Body of pancreas (tissue), 4 donors: ENCODE measurements around the gene CACNG7. TPM values are rescaled to one million over a fixed set of nuclear protein-coding genes. Genes with fewer than 3 reads are reported as not detected.

Experiments used
- ATAC-seq: fragments of 150-250 bp; one replicate; pipeline ENCODE4 v1.9.1; 2016
- DNase-seq, 4 donors: peaks; one replicate each; pipeline ENCODE4 v3.0.0-alpha.2; 2019
- H3K27ac ChIP-seq, 4 donors: fragments of 200-600 bp; sonication (generic); 1 replicate in 3 of 4; 2 replicates in 1 of 4; pipeline versions ENCODE4 v1.5.1 to v1.6.1; 2016 to 2019; ENCODE audit warnings: mild to moderate bottlenecking in 1 of 4, mixed read lengths in 1 of 4, moderate library complexity in 1 of 4
- H3K27me3 ChIP-seq, 2 donors: fragments of 200-600 bp; sonication (generic); one replicate each; pipeline ENCODE4 v1.6.0; 2016; ENCODE audit warnings: mild to moderate bottlenecking in 1 of 2
- H3K36me3 ChIP-seq, 2 donors: fragments of 200-600 bp; sonication (generic); replicated peaks in 1 of 2; 2 replicates each; pipeline ENCODE4 v1.5.1; 2016; ENCODE audit warnings: low read depth in 2 of 2; ENCODE audit not compliant: insufficient read depth in 1 of 2
- H3K4me1 ChIP-seq: fragments of 200-600 bp; sonication (generic); one replicate; pipeline ENCODE4 v1.6.0; 2016
- H3K4me3 ChIP-seq, 2 donors: fragments of 200-600 bp; sonication (generic); 1 replicate in 1 of 2; 2 replicates in 1 of 2; pipeline ENCODE4 v1.5.1; 2016 to 2019
- H3K9me3 ChIP-seq, 3 donors: fragments of 200-600 bp; sonication (generic); 1 replicate in 2 of 3; 2 replicates in 1 of 3; pipeline ENCODE4 v1.5.1; 2016
- CTCF ChIP-seq, 7 experiments: fragments of 450-650 bp in 4 of 7; fragments of 200-600 bp in 3 of 7; sonication (generic) in 3 of 7; IDR thresholded peaks; one replicate each; pipeline ENCODE4 v1.5.1; 2016 to 2019; ENCODE audit warnings: antibody characterized with exemption in 7 of 7
- POLR2A ChIP-seq, 3 donors: fragments of 450-650 bp; IDR thresholded peaks; one replicate each; pipeline ENCODE4 v1.6.1; 2016; ENCODE audit warnings: antibody characterized with exemption in 3 of 3, mild to moderate bottlenecking in 2 of 3
- WGBS, 2 donors: methylation state at CpG; one replicate each; pipeline ENCODE4 v1.1.5; 2017; 5-methylcytosine and 5-hydroxymethylcytosine counted together
- intact Hi-C: fragments of 100-400 bp; cut with DNase I; formaldehyde crosslinking; loops from one replicate; pipeline ENCODE4 v1.15.1; 2023
- total RNA-seq, 2 donors: library from RNA; depleted of rRNA; stranded (reverse); fragments of >200 nt; gene quantifications; one replicate each; pipeline ENCODE4 v1.1.0, GENCODE V29; 2016

The CACNG7 gene
- total RNA-seq, 2 donors from 2014 or later = not detected

- no peak for DNase-seq
- peaks cover 0 to 20% of the 10 kb centered on the region in 2 donors for H3K27me3 ChIP-seq
- no peaks in the 10 kb centered on the region for H3K4me1 ChIP-seq
- 2 to 6% methylated on average over 8 of the region's 8 CpGs for WGBS, 2 donors
- H3K4me3 ChIP-seq = no peak overlapping the region
- TF ChIP-seq POLR2A (IDR thresholded peaks at IDR 0.05) (no peak), CTCF (IDR thresholded peaks at IDR 0.05) (no peak)
- H3K9me3 ChIP-seq = no peaks in the 10 kb centered on the region
- ATAC-seq = no peak
- no peak overlapping the region for H3K27ac ChIP-seq
- H3K36me3 ChIP-seq = no peaks in the 10 kb centered on the region
- intact Hi-C loops = no loop called here
Measured at GRCh38 chr19:53960886-53961285, 51.8 kb downstream of the CACNG7 start.

- Histone ChIP-seq H3K4me3 (no peak overlapping the region), H3K36me3 (no peaks in the 10 kb centered on the region), H3K27me3 (peaks cover 0 to 20% of the 10 kb centered on the region in 2 donors), H3K4me1 (no peaks in the 10 kb centered on the region), H3K27ac (no peak overlapping the region), H3K9me3 (no peaks in the 10 kb centered on the region)
- no peak for DNase-seq
- WGBS, 2 donors = 2 to 3% methylated on average over 25 to 28 of the region's 32 CpGs
- no peak for ATAC-seq
- no peak for TF ChIP-seq POLR2A (IDR thresholded peaks at IDR 0.05)
- TF ChIP-seq CTCF (IDR thresholded peaks at IDR 0.05) = no peak
- intact Hi-C loops = no loop called here
Measured at GRCh38 chr19:53961523-53962356, 52.7 kb downstream of the CACNG7 start.

- 1 to 7% methylated on average over 3 to 34 of the region's 55 CpGs for WGBS, 2 donors
Measured at GRCh38 chr19:53962887-53963431, 53.9 kb downstream of the CACNG7 start, which contains the start of gene CACNG8. TSS of gene CACNG8 (plus strand) at chr19:53962937.

GRCh38 chr19:53965091-53965490 is 56.0 kb downstream of the CACNG7 start:
- Histone ChIP-seq H3K36me3 (no peaks in the 10 kb centered on the region), H3K4me3 (no peak overlapping the region), H3K4me1 (no peaks in the 10 kb centered on the region), H3K9me3 (no peaks in the 10 kb centered on the region), H3K27me3 (peaks cover 0 to 12% of the 10 kb centered on the region in 2 donors), H3K27ac (no peak overlapping the region)
- 47 to 58% methylated on average over 11 of the region's 11 CpGs for WGBS, 2 donors
- intact Hi-C loops = no loop called here
- ATAC-seq = no peak
- no peak for DNase-seq
- TF ChIP-seq POLR2A (IDR thresholded peaks at IDR 0.05) (no peak), CTCF (IDR thresholded peaks at IDR 0.05) (no peak)

More at GRCh38 chr19:53962887-53963431, 53.9 kb downstream of the CACNG7 start, which contains the start of gene CACNG8:
- H3K36me3 ChIP-seq = no peaks in the 10 kb centered on the region
- intact Hi-C loops = no loop called here
- TF ChIP-seq CTCF (IDR thresholded peaks at IDR 0.05) (no peak), POLR2A (IDR thresholded peaks at IDR 0.05) (no peak)
- no peak within 1 kb of the TSS for H3K27ac ChIP-seq
- no peak for ATAC-seq
- H3K4me3 ChIP-seq = no peak within 1 kb of the TSS
- H3K9me3 ChIP-seq = no peaks in the 10 kb centered on the region
- H3K4me1 ChIP-seq = no peaks in the 10 kb centered on the region
- DNase-seq = no peak
- H3K27me3 ChIP-seq = peaks cover 0 to 20% of the 10 kb centered on the region in 2 donors
